Transverse colon (tissue), 4 donors: ENCODE measurements around the gene CEP95. TPM values are rescaled to one million over a fixed set of nuclear protein-coding genes. Genes with fewer than 3 reads are reported as not detected.

ENCODE experiments used
- DNase-seq: peaks from one replicate; pipeline ENCODE4 v3.0.0-alpha.2; 2019
- H3K27ac ChIP-seq, 4 donors: fragments of 200-600 bp; sonication (generic); 2 replicates each; pipeline ENCODE4 v1.5.1; 2016 to 2018; ENCODE audit warnings: inconsistent platforms in 4 of 4
- H3K27me3 ChIP-seq: fragments of 200-600 bp; sonication (generic); 2 replicates; pipeline ENCODE4 v1.5.1; 2017; ENCODE audit warnings: inconsistent platforms
- H3K36me3 ChIP-seq, 4 donors: fragments of 200-600 bp; sonication (generic); 2 replicates each; pipeline ENCODE4 v1.5.1; 2017 to 2019; ENCODE audit warnings: inconsistent platforms in 4 of 4
- H3K4me1 ChIP-seq, 4 donors: fragments of 200-600 bp; sonication (generic); 2 replicates each; pipeline ENCODE4 v1.5.1; 2017 to 2020; ENCODE audit warnings: inconsistent platforms in 4 of 4
- H3K4me3 ChIP-seq, 4 donors: fragments of 200-600 bp; sonication (generic); 1 replicate in 1 of 4; 2 replicates in 3 of 4; pipeline versions ENCODE4 v1.5.1 to v1.6.1; 2017 to 2019; ENCODE audit warnings: inconsistent platforms in 4 of 4
- H3K9me3 ChIP-seq, 2 donors: fragments of 200-600 bp; sonication (generic); 2 replicates each; pipeline ENCODE4 v1.5.1; 2017 to 2019; ENCODE audit warnings: inconsistent platforms in 2 of 2
- EP300 ChIP-seq: sonication (generic); formaldehyde crosslinking; IDR thresholded peaks from one replicate; pipeline ENCODE4 v1.6.1; 2017; ENCODE audit warnings: antibody characterized with exemption, low read depth
- POLR2A ChIP-seq: fragments of 450-650 bp; IDR thresholded peaks from one replicate; pipeline ENCODE4 v1.6.1; 2016; ENCODE audit warnings: antibody characterized with exemption, mild to moderate bottlenecking, moderate library complexity
- POLR2AphosphoS5 ChIP-seq, 3 donors: sonication (generic); formaldehyde crosslinking; IDR thresholded peaks; one replicate each; pipeline ENCODE4 v1.6.1; 2016; ENCODE audit warnings: antibody characterized with exemption in 3 of 3
- WGBS, 2 donors: methylation state at CpG; one replicate each; pipeline ENCODE4 v1.1.5; 2018; ENCODE audit warnings: low coverage in 1 of 2; 5-methylcytosine and 5-hydroxymethylcytosine counted together
- in situ Hi-C, 4 donors: fragments of 200-750 bp; cut with MboI; loops; one replicate each; pipeline versions ENCODE4 v1.15.0 to v1.15.1; 2017; ENCODE audit warnings: low sequenced_read_pairs in 3 of 4, low pct_ligation_motif_present in 1 of 4, low pct_unique_long_range_greater_than_20kb in 1 of 4
- intact Hi-C: fragments of 100-400 bp; cut with DNase I; formaldehyde crosslinking; loops from one replicate; pipeline ENCODE4 v1.15.1; 2023; ENCODE audit warnings: low total_unique reads
- total RNA-seq, 4 donors: library from RNA; depleted of rRNA; stranded (reverse); fragments of >200 nt; gene quantifications; one replicate each; pipeline ENCODE4 v1.1.0, GENCODE V29; 2016
- TF ChIP-seq, protein P1 (sequence below), 5 experiments: fragments of 200-600 bp in 3 of 5; fragments of 450-650 bp in 2 of 5; sonication (generic) in 3 of 5; IDR thresholded peaks; 1 replicate in 2 of 5; 2 replicates in 3 of 5; pipeline ENCODE4 v1.5.1; 2016 to 2017; ENCODE audit warnings: antibody characterized with exemption in 5 of 5, inconsistent platforms in 3 of 5, mild to moderate bottlenecking in 2 of 5, moderate library complexity in 1 of 5

CEP95 gene
- total RNA-seq, 4 donors from 2014 or later = 33.8 to 82.9 (median 46.1) TPM

GRCh38 chr17:64538508-64539130 is 31.8 kb downstream of the CEP95 start:
- intact Hi-C loops = no loop called here
- Histone ChIP-seq H3K9me3 (no peaks in the 10 kb centered on the region), H3K4me3 (no peak overlapping the region), H3K36me3 (peaks cover 0 to 47% (median 19%) of the 10 kb centered on the region in 4 donors), H3K27ac (no peak overlapping the region), H3K4me1 (no peaks in the 10 kb centered on the region), H3K27me3 (no peaks in the 10 kb centered on the region)
- no peak for TF ChIP-seq EP300
- TF ChIP-seq POLR2A = no peak
- no peak for TF ChIP-seq POLR2AphosphoS5 (IDR thresholded peaks at IDR 0.05)
- TF ChIP-seq, protein P1, sequence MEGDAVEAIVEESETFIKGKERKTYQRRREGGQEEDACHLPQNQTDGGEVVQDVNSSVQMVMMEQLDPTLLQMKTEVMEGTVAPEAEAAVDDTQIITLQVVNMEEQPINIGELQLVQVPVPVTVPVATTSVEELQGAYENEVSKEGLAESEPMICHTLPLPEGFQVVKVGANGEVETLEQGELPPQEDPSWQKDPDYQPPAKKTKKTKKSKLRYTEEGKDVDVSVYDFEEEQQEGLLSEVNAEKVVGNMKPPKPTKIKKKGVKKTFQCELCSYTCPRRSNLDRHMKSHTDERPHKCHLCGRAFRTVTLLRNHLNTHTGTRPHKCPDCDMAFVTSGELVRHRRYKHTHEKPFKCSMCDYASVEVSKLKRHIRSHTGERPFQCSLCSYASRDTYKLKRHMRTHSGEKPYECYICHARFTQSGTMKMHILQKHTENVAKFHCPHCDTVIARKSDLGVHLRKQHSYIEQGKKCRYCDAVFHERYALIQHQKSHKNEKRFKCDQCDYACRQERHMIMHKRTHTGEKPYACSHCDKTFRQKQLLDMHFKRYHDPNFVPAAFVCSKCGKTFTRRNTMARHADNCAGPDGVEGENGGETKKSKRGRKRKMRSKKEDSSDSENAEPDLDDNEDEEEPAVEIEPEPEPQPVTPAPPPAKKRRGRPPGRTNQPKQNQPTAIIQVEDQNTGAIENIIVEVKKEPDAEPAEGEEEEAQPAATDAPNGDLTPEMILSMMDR (IDR thresholded peaks at IDR 0.05) = no peak
- 75 to 80% methylated on average over 4 to 7 of the region's 7 CpGs for WGBS, 2 donors
- no peak for DNase-seq
- in situ Hi-C loops = no loop called here

DNA sequence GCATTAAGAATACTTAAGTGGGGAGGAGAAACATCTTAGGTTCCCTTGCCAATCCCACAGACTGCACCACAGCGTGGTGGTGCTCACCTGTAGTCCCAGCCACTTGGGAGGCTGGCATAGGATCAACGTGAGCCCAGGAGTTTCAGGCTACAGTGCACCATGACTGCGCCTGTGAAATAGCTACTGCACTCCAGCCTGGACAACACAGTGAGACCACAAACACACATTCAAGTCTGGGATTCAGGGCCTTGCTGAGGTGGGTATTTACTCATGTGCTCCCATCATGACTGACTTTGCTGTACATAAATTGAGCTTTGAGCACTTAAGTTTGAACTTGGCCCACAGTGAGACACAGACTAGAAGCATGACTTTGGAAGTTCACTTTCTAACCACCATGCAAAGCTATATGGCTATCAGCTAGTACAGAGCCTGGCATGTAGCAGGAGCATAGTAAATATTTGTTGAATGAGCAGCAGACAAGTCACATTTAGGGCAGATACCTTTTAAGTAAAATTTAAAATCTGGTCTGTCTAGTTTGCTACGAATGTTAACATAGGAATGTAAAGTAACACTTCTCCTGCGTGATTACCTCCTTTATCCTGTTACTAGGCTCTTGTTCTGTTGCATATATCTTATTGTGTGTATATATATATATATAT is 33.5 kb downstream of the CEP95 start:
- no peak for TF ChIP-seq POLR2AphosphoS5 (IDR thresholded peaks at IDR 0.05)
- H3K4me1 ChIP-seq = no peaks in the 10 kb centered on the region
- H3K27me3 ChIP-seq = no peaks in the 10 kb centered on the region
- H3K36me3 ChIP-seq = peaks cover 0 to 44% (median 12%) of the 10 kb centered on the region in 4 donors
- no peaks in the 10 kb centered on the region for H3K9me3 ChIP-seq
- WGBS, 2 donors = 85 to 88% methylated on average over 2 to 5 of the region's 5 CpGs
- no peak overlapping the region for H3K4me3 ChIP-seq
- in situ Hi-C loops = no loop called here
- no peak overlapping the region for H3K27ac ChIP-seq
- DNase-seq = no peak
- intact Hi-C loops = no loop called here

DNA sequence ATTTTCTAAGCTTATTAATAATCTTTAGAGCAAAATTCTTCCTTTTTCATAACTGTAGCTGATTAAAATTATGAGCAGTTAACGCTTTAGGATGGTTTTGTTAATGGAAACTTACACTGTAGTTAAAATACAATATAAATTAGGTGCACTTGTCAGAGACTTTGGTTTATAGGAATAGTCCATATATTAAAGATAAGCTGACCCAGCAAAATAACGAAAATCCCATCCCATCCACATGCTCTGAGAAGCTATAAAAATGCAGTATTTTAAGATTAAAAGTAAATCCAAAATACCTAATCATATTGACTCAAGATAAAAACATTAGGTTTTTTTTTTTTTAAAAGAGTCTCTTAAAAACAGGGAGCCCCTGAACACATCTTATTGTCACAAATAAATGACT is 38.0 kb downstream of the CEP95 start:
- H3K9me3 ChIP-seq = no peaks in the 10 kb centered on the region
- no peaks in the 10 kb centered on the region for H3K4me1 ChIP-seq
- H3K27me3 ChIP-seq = no peaks in the 10 kb centered on the region
- peaks cover 0 to 40% (median 4%) of the 10 kb centered on the region in 4 donors for H3K36me3 ChIP-seq
- TF ChIP-seq POLR2A (no peak), POLR2AphosphoS5 (IDR thresholded peaks at IDR 0.05) (no peak), EP300 (no peak)
- TF ChIP-seq, protein P1 (IDR thresholded peaks at IDR 0.05) = no peak
- in situ Hi-C loops (no loop called here), intact Hi-C loops (no loop called here)
- no peak for DNase-seq
- no peak overlapping the region for H3K27ac ChIP-seq
- no peak overlapping the region for H3K4me3 ChIP-seq
- 94 to 96% methylated on average over 2 of the region's 2 CpGs for WGBS, 2 donors

GRCh38 chr17:64546716-64547115 is 39.9 kb downstream of the CEP95 start:
- no peaks in the 10 kb centered on the region for H3K27me3 ChIP-seq
- intact Hi-C loops (no loop called here), in situ Hi-C loops (no loop called here)
- H3K4me3 ChIP-seq = no peak overlapping the region
- H3K4me1 ChIP-seq = no peaks in the 10 kb centered on the region
- H3K9me3 ChIP-seq = no peaks in the 10 kb centered on the region
- TF ChIP-seq, protein P1 (IDR thresholded peaks at IDR 0.05) = no peak
- no peak for TF ChIP-seq POLR2AphosphoS5 (IDR thresholded peaks at IDR 0.05)
- no peak for TF ChIP-seq POLR2A
- no peak for TF ChIP-seq EP300
- no peak for DNase-seq
- no peak overlapping the region for H3K27ac ChIP-seq
- 88 to 89% methylated on average over 5 to 7 of the region's 7 CpGs for WGBS, 2 donors
- H3K36me3 ChIP-seq = peaks cover 0 to 40% (median 4%) of the 10 kb centered on the region in 4 donors
